Measurements from ENCODE around the gene C2orf49.

Gene C2orf49

GRCh38 chr2:105299290-105299689, 38.0 kb upstream of the C2orf49 start:
- Histone ChIP-seq H3K36me3 (ENCODE audit: control insufficient read depth, insufficient read depth, low read length) (peaks cover 7% of the 10 kb centered on the region), H3K27ac (ENCODE audit: low read length) (no peak overlapping the region), H3K4me3 (ENCODE audit: low read length) (no peak overlapping the region), H3K9me3 (ENCODE audit: control insufficient read depth, insufficient read depth, low read length) (no peaks in the 10 kb centered on the region), H3K4me1 (ENCODE audit: control insufficient read depth, insufficient read depth, low read length) (no peaks in the 10 kb centered on the region), H3K27me3 (ENCODE audit: control insufficient read depth, insufficient read depth, low read length) (no peaks in the 10 kb centered on the region)
- DNase-seq (ENCODE audit: low read depth, low spot score) = no peak
- whole genome bisulfite sequencing (ENCODE audit: insufficient coverage, insufficient read length) = no CpG with 5 or more reads among the region's 5 CpGs

GRCh38 chr2:105301646-105302045, 35.7 kb upstream of the C2orf49 start:
- Histone ChIP-seq H3K27me3 (ENCODE audit: control insufficient read depth, insufficient read depth, low read length) (no peaks in the 10 kb centered on the region), H3K4me1 (ENCODE audit: control insufficient read depth, insufficient read depth, low read length) (no peaks in the 10 kb centered on the region), H3K4me3 (ENCODE audit: low read length) (no peak overlapping the region), H3K27ac (ENCODE audit: low read length) (no peak overlapping the region), H3K9me3 (ENCODE audit: control insufficient read depth, insufficient read depth, low read length) (no peaks in the 10 kb centered on the region), H3K36me3 (ENCODE audit: control insufficient read depth, insufficient read depth, low read length) (peaks cover 4% of the 10 kb centered on the region)
- no peak for DNase-seq (ENCODE audit: low read depth, low spot score)
- WGBS (ENCODE audit: insufficient coverage, insufficient read length) = no CpG with 5 or more reads among the region's 3 CpGs

GRCh38 chr2:105307146-105307545, 30.2 kb upstream of the C2orf49 start:
- no peak for DNase-seq (ENCODE audit: low read depth, low spot score)
- Histone ChIP-seq H3K27ac (ENCODE audit: low read length) (no peak overlapping the region), H3K36me3 (ENCODE audit: control insufficient read depth, insufficient read depth, low read length) (peaks cover 8% of the 10 kb centered on the region), H3K4me1 (ENCODE audit: control insufficient read depth, insufficient read depth, low read length) (no peaks in the 10 kb centered on the region), H3K9me3 (ENCODE audit: control insufficient read depth, insufficient read depth, low read length) (no peaks in the 10 kb centered on the region), H3K4me3 (ENCODE audit: low read length) (no peak overlapping the region), H3K27me3 (ENCODE audit: control insufficient read depth, insufficient read depth, low read length) (no peaks in the 10 kb centered on the region)
- WGBS (ENCODE audit: insufficient coverage, insufficient read length) = no CpG with 5 or more reads among the region's 7 CpGs

GRCh38 chr2:105307550-105307949, 29.8 kb upstream of the C2orf49 start:
- H3K4me3 ChIP-seq (ENCODE audit: low read length) = no peak overlapping the region
- H3K27ac ChIP-seq (ENCODE audit: low read length) = no peak overlapping the region
- WGBS (ENCODE audit: insufficient coverage, insufficient read length) = no CpG with 5 or more reads among the region's 19 CpGs
- H3K9me3 ChIP-seq (ENCODE audit: control insufficient read depth, insufficient read depth, low read length) = no peaks in the 10 kb centered on the region
- no peaks in the 10 kb centered on the region for H3K27me3 ChIP-seq (ENCODE audit: control insufficient read depth, insufficient read depth, low read length)
- peaks cover 8% of the 10 kb centered on the region for H3K36me3 ChIP-seq (ENCODE audit: control insufficient read depth, insufficient read depth, low read length)
- no peak for DNase-seq (ENCODE audit: low read depth, low spot score)
- no peaks in the 10 kb centered on the region for H3K4me1 ChIP-seq (ENCODE audit: control insufficient read depth, insufficient read depth, low read length)

GRCh38 chr2:105307962-105308361, 29.4 kb upstream of the C2orf49 start:
- H3K27ac ChIP-seq (ENCODE audit: low read length) = no peak overlapping the region
- no peaks in the 10 kb centered on the region for H3K9me3 ChIP-seq (ENCODE audit: control insufficient read depth, insufficient read depth, low read length)
- H3K4me1 ChIP-seq (ENCODE audit: control insufficient read depth, insufficient read depth, low read length) = no peaks in the 10 kb centered on the region
- no CpG with 5 or more reads among the region's 17 CpGs for WGBS (ENCODE audit: insufficient coverage, insufficient read length)
- H3K27me3 ChIP-seq (ENCODE audit: control insufficient read depth, insufficient read depth, low read length) = no peaks in the 10 kb centered on the region
- H3K4me3 ChIP-seq (ENCODE audit: low read length) = no peak overlapping the region
- H3K36me3 ChIP-seq (ENCODE audit: control insufficient read depth, insufficient read depth, low read length) = peaks cover 8% of the 10 kb centered on the region
- no peak for DNase-seq (ENCODE audit: low read depth, low spot score)

GRCh38 chr2:105308382-105309146, 28.8 kb upstream of the C2orf49 start:
- Histone ChIP-seq H3K27me3 (ENCODE audit: control insufficient read depth, insufficient read depth, low read length) (no peaks in the 10 kb centered on the region), H3K9me3 (ENCODE audit: control insufficient read depth, insufficient read depth, low read length) (no peaks in the 10 kb centered on the region), H3K4me3 (ENCODE audit: low read length) (no peak overlapping the region), H3K36me3 (ENCODE audit: control insufficient read depth, insufficient read depth, low read length) (peaks cover 8% of the 10 kb centered on the region), H3K27ac (ENCODE audit: low read length) (no peak overlapping the region), H3K4me1 (ENCODE audit: control insufficient read depth, insufficient read depth, low read length) (no peaks in the 10 kb centered on the region)
- no peak for DNase-seq (ENCODE audit: low read depth, low spot score)
- no CpG with 5 or more reads among the region's 15 CpGs for WGBS (ENCODE audit: insufficient coverage, insufficient read length)

GRCh38 chr2:105309147-105309545, 28.2 kb upstream of the C2orf49 start:
- Histone ChIP-seq H3K27me3 (ENCODE audit: control insufficient read depth, insufficient read depth, low read length) (no peaks in the 10 kb centered on the region), H3K36me3 (ENCODE audit: control insufficient read depth, insufficient read depth, low read length) (peaks cover 8% of the 10 kb centered on the region), H3K9me3 (ENCODE audit: control insufficient read depth, insufficient read depth, low read length) (no peaks in the 10 kb centered on the region), H3K27ac (ENCODE audit: low read length) (no peak overlapping the region), H3K4me1 (ENCODE audit: control insufficient read depth, insufficient read depth, low read length) (no peaks in the 10 kb centered on the region), H3K4me3 (ENCODE audit: low read length) (no peak overlapping the region)
- DNase-seq (ENCODE audit: low read depth, low spot score) = no peak
- WGBS (ENCODE audit: insufficient coverage, insufficient read length) = no CpG with 5 or more reads among the region's 4 CpGs

- no peaks in the 10 kb centered on the region for H3K4me1 ChIP-seq (ENCODE audit: control insufficient read depth, insufficient read depth, low read length)
- no peak for DNase-seq (ENCODE audit: low read depth, low spot score)
- no peak overlapping the region for H3K4me3 ChIP-seq (ENCODE audit: low read length)
- H3K27ac ChIP-seq (ENCODE audit: low read length) = no peak overlapping the region
- H3K9me3 ChIP-seq (ENCODE audit: control insufficient read depth, insufficient read depth, low read length) = no peaks in the 10 kb centered on the region
- H3K27me3 ChIP-seq (ENCODE audit: control insufficient read depth, insufficient read depth, low read length) = no peaks in the 10 kb centered on the region
- H3K36me3 ChIP-seq (ENCODE audit: control insufficient read depth, insufficient read depth, low read length) = no peaks in the 10 kb centered on the region
Observed at GRCh38 chr2:105313877-105314276, 23.5 kb upstream of the C2orf49 start.

- WGBS (ENCODE audit: insufficient coverage, insufficient read length) = no CpG with 5 or more reads among the region's 3 CpGs
- Histone ChIP-seq H3K27me3 (ENCODE audit: control insufficient read depth, insufficient read depth, low read length) (no peaks in the 10 kb centered on the region), H3K4me3 (ENCODE audit: low read length) (no peak overlapping the region), H3K4me1 (ENCODE audit: control insufficient read depth, insufficient read depth, low read length) (no peaks in the 10 kb centered on the region), H3K9me3 (ENCODE audit: control insufficient read depth, insufficient read depth, low read length) (no peaks in the 10 kb centered on the region), H3K36me3 (ENCODE audit: control insufficient read depth, insufficient read depth, low read length) (no peaks in the 10 kb centered on the region), H3K27ac (ENCODE audit: low read length) (no peak overlapping the region)
- DNase-seq (ENCODE audit: low read depth, low spot score) = no peak
Observed at GRCh38 chr2:105315314-105315713, 22.0 kb upstream of the C2orf49 start.

- WGBS (ENCODE audit: insufficient coverage, insufficient read length) = no CpG with 5 or more reads among the region's 3 CpGs
- Histone ChIP-seq H3K27ac (ENCODE audit: low read length) (no peak overlapping the region), H3K36me3 (ENCODE audit: control insufficient read depth, insufficient read depth, low read length) (no peaks in the 10 kb centered on the region), H3K9me3 (ENCODE audit: control insufficient read depth, insufficient read depth, low read length) (no peaks in the 10 kb centered on the region), H3K27me3 (ENCODE audit: control insufficient read depth, insufficient read depth, low read length) (no peaks in the 10 kb centered on the region), H3K4me3 (ENCODE audit: low read length) (no peak overlapping the region), H3K4me1 (ENCODE audit: control insufficient read depth, insufficient read depth, low read length) (no peaks in the 10 kb centered on the region)
- DNase-seq (ENCODE audit: low read depth, low spot score) = no peak
Observed at GRCh38 chr2:105317937-105318336, 19.4 kb upstream of the C2orf49 start.

GRCh38 chr2:105320651-105321215, 16.6 kb upstream of the C2orf49 start:
- H3K9me3 ChIP-seq (ENCODE audit: control insufficient read depth, insufficient read depth, low read length) = no peaks in the 10 kb centered on the region
- H3K4me3 ChIP-seq (ENCODE audit: low read length) = no peak overlapping the region
- DNase-seq (ENCODE audit: low read depth, low spot score) = no peak
- no peaks in the 10 kb centered on the region for H3K36me3 ChIP-seq (ENCODE audit: control insufficient read depth, insufficient read depth, low read length)
- no CpG with 5 or more reads among the region's 7 CpGs for WGBS (ENCODE audit: insufficient coverage, insufficient read length)
- H3K4me1 ChIP-seq (ENCODE audit: control insufficient read depth, insufficient read depth, low read length) = no peaks in the 10 kb centered on the region; the same call in 1 of the 2 replicates
- no peak overlapping the region for H3K27ac ChIP-seq (ENCODE audit: low read length)
- no peaks in the 10 kb centered on the region for H3K27me3 ChIP-seq (ENCODE audit: control insufficient read depth, insufficient read depth, low read length)
